RWPE2 (cell line): Measurements from ENCODE around the gene XPNPEP2.

Source experiments
- ATAC-seq: fragments of 200-7000 bp; cut with Tn5 transposase; 3 replicates; pipeline ENCODE4 v1.9.1; 2021; ENCODE audit warnings: low read depth
- DNase-seq: peaks from one replicate; pipeline ENCODE4 v3.0.0-alpha.2; 2020; ENCODE audit warnings: low spot score
- H3K27ac ChIP-seq: fragments of 450-650 bp; 2 replicates; pipeline ENCODE4 v1.5.1; 2017; ENCODE audit warnings: mild to moderate bottlenecking; ENCODE audit not compliant: poor library complexity, severe bottlenecking
- H3K27me3 ChIP-seq: fragments of 250-450 bp; sonication (Bioruptor Pico); 2 replicates; pipeline ENCODE4 v1.5.1; 2021; ENCODE audit warnings: mild to moderate bottlenecking, moderate library complexity; ENCODE audit not compliant: insufficient read depth, poor library complexity, severe bottlenecking
- H3K36me3 ChIP-seq: fragments of 250-450 bp; sonication (Bioruptor Pico); 2 replicates; pipeline ENCODE4 v1.5.1; 2020; ENCODE audit warnings: low read depth, mild to moderate bottlenecking, moderate library complexity
- H3K4me1 ChIP-seq: fragments of 250-450 bp; sonication (Bioruptor Pico); 2 replicates; pipeline ENCODE4 v1.5.1; 2021; ENCODE audit warnings: mild to moderate bottlenecking, moderate library complexity; ENCODE audit not compliant: insufficient read depth, poor library complexity, severe bottlenecking
- H3K4me3 ChIP-seq: fragments of 250-450 bp; sonication (Bioruptor Pico); 2 replicates; pipeline ENCODE4 v1.5.1; 2021; ENCODE audit warnings: mild to moderate bottlenecking, moderate library complexity; ENCODE audit not compliant: severe bottlenecking
- H3K9me3 ChIP-seq: fragments of 250-450 bp; sonication (Bioruptor Pico); 2 replicates; pipeline ENCODE4 v1.5.1; 2021; ENCODE audit warnings: mild to moderate bottlenecking, moderate library complexity; ENCODE audit not compliant: severe bottlenecking
- CTCF ChIP-seq: fragments of 450-650 bp; IDR thresholded peaks from one replicate; pipeline ENCODE4 v1.5.1; 2017; ENCODE audit warnings: mild to moderate bottlenecking, moderate library complexity; ENCODE audit not compliant: poor library complexity, severe bottlenecking

XPNPEP2 gene

GRCh38 chrX:129818123-129818522 is 79.3 kb downstream of the XPNPEP2 start:
- DNase-seq (no peak), ATAC-seq (no peak)
- Histone ChIP-seq H3K27ac (no peak overlapping the region), H3K4me1 (no peaks in the 10 kb centered on the region), H3K27me3 (no peaks in the 10 kb centered on the region), H3K4me3 (no peak overlapping the region), H3K9me3 (no peaks in the 10 kb centered on the region), H3K36me3 (peaks cover 8% of the 10 kb centered on the region)
- TF ChIP-seq CTCF = no peak
